Lung microvascular endothelial cell (primary cell): ENCODE results near the gene ZNF280C. TPM values are rescaled to one million over a fixed set of nuclear protein-coding genes. Genes with fewer than 3 reads are reported as not detected.

Experiments used
- DNase-seq, 2 donors: peaks; one replicate each; pipeline versions ENCODE4 v3.0.0 to v3.0.0-alpha.2; 2010; ENCODE audit warnings: low read depth in 2 of 2
- total RNA-seq: library from RNA; depleted of rRNA; stranded (reverse); fragments of >200 nt; gene quantifications from 2 replicates; pipeline ENCODE4 v1.2.1, GENCODE V29; 2014

Gene ZNF280C
- total RNA-seq, 1 donor from 2014 or later: 1.6 TPM

- no peak for DNase-seq
Observed at GRCh38 chrX:130179170-130179569, 89.5 kb downstream of the ZNF280C start.

- DNase-seq: no peak
Observed at GRCh38 chrX:130176942-130177341, 91.8 kb downstream of the ZNF280C start.

- peak in 1 of 2 donors; percentile 28 for DNase-seq
Observed at GRCh38 chrX:130176354-130176776, 92.3 kb downstream of the ZNF280C start.

- no peak for DNase-seq
Observed at GRCh38 chrX:130174937-130175336, 93.8 kb downstream of the ZNF280C start.

- peak; percentile 34 to 50 for DNase-seq
Observed at GRCh38 chrX:130174045-130174704, 94.5 kb downstream of the ZNF280C start.

- DNase-seq: peak in 1 of 2 donors; percentile 62
Observed at GRCh38 chrX:130173190-130173895, 95.4 kb downstream of the ZNF280C start.

GRCh38 chrX:130172127-130172845 lies 96.4 kb downstream of the ZNF280C start:
- DNase-seq: no peak

GRCh38 chrX:130171446-130172126 lies 97.1 kb downstream of the ZNF280C start, which contains the start of gene RAB33A:
Gene RAB33A, plus strand, starts transcription at chrX:130171962. Its CDS starts 101 bp downstream, at chrX:130172063.
- peak in 1 of 2 donors; percentile 15 for DNase-seq

GRCh38 chrX:130170752-130171445 lies 97.8 kb downstream of the ZNF280C start:
- peak; percentile 15 to 36 for DNase-seq

- peak in 1 of 2 donors; percentile 38 for DNase-seq
Observed at GRCh38 chrX:130167040-130167439, 101.7 kb downstream of the ZNF280C start.

- no peak for DNase-seq
Observed at GRCh38 chrX:130166503-130166777, 102.3 kb downstream of the ZNF280C start.

GRCh38 chrX:130165703-130166502 lies 102.8 kb downstream of the ZNF280C start, which contains the start of gene AIFM1:
Gene AIFM1, minus strand, starts transcription at chrX:130165841. Its CDS starts 185 bp downstream, at chrX:130165656.
- peak; percentile 96 for DNase-seq

GRCh38 chrX:130165181-130165702 lies 103.5 kb downstream of the ZNF280C start:
- no peak for DNase-seq

- DNase-seq: no peak
Observed at GRCh38 chrX:130163398-130163797, 105.3 kb downstream of the ZNF280C start.

- no peak for DNase-seq
Observed at GRCh38 chrX:130162094-130162735, 106.5 kb downstream of the ZNF280C start.

GRCh38 chrX:130159776-130160175 lies 108.9 kb downstream of the ZNF280C start:
- no peak for DNase-seq

GRCh38 chrX:130158311-130158710 lies 110.4 kb downstream of the ZNF280C start:
- DNase-seq: no peak

GRCh38 chrX:130155564-130155963 lies 113.1 kb downstream of the ZNF280C start:
- peak in 1 of 2 donors; percentile 28 for DNase-seq
